AG09309 (cell line): ENCODE measurements around the gene ATAD3B.
A peak's percentile ranks its signal among the peaks of the same experiment; 100 is the strongest.

ENCODE experiments used
- DNase-seq: peaks from one replicate; pipeline ENCODE4 v3.0.0-alpha.2; 2010; ENCODE audit warnings: low read depth
- H3K4me3 ChIP-seq: 2 replicates; pipeline ENCODE4 v1.5.1; 2011; ENCODE audit warnings: mild to moderate bottlenecking, low read depth, low read length, moderate library complexity; ENCODE audit not compliant: control insufficient read depth
- CTCF ChIP-seq: IDR thresholded peaks from 2 replicates; pipeline ENCODE4 v1.5.1; 2011; ENCODE audit warnings: mild to moderate bottlenecking, low read depth, low read length, inconsistent platforms; ENCODE audit not compliant: insufficient read depth, control insufficient read depth; ENCODE audit errors: missing control alignments

The ATAD3B gene

DNA sequence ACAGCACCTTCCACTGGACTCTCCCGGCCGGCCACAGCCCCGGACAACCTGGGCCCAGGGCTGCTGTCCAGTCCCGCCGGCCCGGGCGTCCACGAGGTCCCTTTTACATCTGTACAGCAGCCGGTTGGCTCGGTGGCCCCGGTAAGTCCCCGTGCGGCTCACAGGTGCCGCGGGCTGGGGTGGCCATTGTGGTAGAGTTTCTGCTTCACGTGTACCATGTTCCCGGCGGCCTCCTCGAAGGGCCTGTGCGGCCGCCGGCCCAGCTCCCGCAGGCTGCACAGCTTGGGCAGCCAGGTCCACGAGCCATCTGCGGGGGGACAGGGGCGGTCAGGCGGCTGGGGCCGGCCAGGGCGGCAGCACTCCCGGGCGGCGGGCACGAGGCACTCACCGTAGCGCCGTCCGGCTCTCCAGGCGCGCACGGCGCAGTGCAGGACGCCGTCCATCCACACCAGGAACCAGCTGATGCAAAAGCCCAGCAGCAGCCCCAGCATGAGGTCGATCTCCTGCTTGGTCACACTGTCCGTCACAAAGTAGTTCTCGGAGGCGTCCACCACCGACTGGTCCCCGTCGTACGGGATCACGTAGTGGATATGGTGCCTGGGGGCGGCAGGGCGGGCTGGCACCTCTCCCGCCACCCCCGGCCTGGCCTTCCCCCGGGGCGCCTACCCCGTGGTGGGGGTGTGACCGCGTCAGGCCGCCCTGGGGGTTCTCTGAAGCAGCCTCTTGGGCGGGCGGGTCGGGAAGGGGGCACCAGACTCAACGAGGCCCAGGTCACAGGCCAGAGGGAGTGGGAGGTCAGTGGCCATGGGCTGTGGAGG is 63.8 kb downstream of the ATAD3B start:
- TF ChIP-seq CTCF = no peak
- no peak for DNase-seq
- H3K4me3 ChIP-seq = no peak overlapping the region

DNA sequence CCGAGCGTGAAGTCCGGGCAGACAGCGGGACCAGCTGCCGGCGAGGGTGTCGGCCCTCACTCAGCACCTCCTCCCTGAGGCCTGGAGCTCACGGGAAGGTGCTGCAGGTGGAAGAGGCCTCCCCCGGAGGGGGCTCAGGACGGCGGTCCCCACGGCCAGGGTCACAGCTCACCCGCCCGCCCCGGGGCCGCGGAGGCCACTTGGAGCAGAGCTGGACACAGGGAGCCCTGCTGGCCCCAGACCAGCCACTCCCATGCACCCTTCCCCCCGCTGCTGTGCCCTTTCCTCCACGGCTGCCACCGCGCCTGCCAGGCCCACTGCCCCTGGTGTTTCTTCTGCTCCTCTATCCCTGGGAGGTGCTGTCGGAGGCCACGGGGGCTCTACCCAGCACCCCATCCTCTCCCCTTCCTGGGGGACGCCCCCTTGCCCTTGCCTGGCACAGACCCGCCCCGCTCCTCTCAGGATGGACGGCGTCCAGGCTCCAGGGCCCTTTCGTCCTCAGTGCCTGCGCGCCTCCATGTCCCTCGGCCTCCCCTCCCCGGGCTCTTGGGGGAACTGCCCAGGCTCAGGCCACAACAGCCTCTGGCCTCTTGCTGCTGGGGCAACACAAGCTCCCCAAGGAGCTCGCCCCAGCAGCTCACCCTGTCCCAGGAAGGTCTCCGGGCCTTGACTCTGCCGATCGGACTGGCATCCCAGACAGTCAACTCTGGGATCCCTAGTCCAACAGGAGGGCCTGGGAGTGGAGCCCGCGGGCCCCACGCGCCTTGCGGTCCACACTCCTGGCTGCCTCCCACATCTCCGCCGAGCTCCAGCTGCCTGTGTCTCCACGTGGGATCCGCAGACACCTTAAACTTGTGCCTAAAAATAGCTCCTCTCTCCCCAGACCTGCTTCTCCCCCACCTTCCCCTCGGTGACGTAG is 64.7 kb downstream of the ATAD3B start:
- no peak for TF ChIP-seq CTCF
- DNase-seq = no peak
- no peak overlapping the region for H3K4me3 ChIP-seq

DNA sequence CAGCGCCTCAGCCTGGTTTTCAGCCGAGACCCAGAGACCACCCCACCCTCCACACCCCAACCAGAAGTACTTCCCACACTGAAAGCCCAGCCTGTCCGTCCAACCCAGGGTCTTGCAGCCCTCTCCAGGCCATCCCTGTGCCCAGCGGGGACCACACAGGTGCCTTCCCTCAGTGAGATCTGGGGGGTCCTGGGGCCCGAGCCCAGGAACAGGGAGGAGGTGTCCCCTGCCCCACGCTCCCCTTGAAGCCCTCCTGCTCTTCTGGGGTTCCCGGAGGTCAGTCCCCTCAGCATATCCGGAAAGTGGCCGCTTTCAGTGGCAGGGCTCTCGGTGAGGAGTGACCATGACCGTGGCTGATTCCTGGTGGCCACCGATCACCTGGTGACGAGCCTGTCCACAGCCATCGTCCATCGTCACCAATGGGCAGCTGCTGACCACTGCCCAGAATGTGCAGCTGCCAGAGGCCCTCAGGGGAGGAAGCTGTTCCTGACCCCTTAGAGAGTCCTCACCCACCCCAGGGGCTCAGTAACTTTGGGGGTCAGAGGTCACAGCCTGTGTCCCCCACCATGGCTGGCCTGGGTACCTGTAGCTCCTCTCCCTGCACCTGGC is 65.5 kb downstream of the ATAD3B start:
- H3K4me3 ChIP-seq = no peak overlapping the region
- DNase-seq = no peak
- TF ChIP-seq CTCF = no peak

GRCh38 chr1:1537626-1538250 is 66.2 kb downstream of the ATAD3B start:
- H3K4me3 ChIP-seq = no peak overlapping the region
- no peak for DNase-seq
- TF ChIP-seq CTCF = no peak

- no peak for TF ChIP-seq CTCF
- DNase-seq = no peak
These were observed 66.8 kb downstream of the ATAD3B start for GRCh38 chr1:1538334-1538733.

GRCh38 chr1:1538989-1539309 is 67.4 kb downstream of the ATAD3B start:
- TF ChIP-seq CTCF = no peak
- peak overlapping the region; percentile 47 for H3K4me3 ChIP-seq
- DNase-seq = no peak

More at GRCh38 chr1:1538334-1538733, 66.8 kb downstream of the ATAD3B start:
- no peak overlapping the region for H3K4me3 ChIP-seq
